NCI-H1417 treated with DMSO at 0.1 percent for 48 hours (cell line): ENCODE data around the gene TAF4.
"Not testable (repeated sequence)": the region's sequence is repeated elsewhere in the genome, so short reads cannot be mapped to it uniquely, and the experiment has no call there.

Experiments used
- DNase-seq: peaks from one replicate; lab custom pipeline; 2025; lab: John Stamatoyannopoulos, UW

TAF4 gene

DNA sequence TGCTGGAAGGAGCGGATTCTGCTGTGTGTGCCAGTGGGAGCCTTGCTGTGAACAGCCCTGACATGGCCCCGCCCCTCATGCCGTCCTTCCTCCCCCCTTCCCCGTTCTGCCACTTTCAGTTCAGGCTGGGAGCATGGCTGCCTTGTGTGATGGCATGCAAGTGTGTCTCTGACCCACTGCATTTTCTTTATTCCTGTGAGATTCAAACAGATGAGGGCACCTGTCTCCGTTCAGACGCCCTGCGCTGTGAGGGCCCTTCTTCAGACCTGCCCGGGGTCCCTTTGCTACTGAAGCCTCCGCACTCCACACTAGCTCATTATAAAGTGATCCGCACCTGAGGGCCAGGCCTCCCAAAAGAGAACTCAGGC is 88.3 kb downstream of the TAF4 start:
- no peak for DNase-seq

DNA sequence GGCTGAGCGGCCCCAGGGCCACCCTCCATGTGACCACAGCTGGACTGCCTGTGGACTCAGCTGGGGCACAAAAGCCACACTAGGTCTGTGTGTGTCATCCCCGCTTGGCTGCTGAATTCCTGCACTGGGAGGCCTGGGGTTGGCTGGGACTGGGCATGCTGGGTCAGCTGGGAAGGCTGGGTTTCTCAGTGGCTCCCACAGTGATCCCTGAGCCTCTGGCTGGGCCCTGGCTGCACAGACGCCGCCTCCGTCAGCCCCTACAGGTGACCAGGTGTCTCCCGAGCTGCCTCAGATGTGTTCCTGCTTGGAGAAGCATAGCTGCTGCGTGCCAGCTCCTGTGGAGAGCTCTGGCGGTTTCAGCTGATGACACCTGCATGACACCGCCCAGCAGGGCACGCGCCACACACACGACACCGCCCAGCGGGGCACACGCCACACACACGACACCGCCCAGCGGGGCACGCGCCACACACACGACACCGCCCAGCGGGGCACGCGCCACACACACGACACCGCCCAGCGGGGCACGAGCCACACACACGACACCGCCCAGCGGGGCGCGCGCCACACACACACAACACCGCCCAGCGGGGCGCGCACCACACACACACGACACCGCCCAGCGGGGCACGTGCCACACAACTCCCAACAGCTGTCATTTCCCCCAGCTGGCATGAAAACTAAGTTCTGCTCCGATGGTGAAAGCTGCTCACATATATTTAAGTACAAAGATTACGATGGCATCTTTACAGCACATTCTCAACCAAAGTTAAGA is 88.8 kb downstream of the TAF4 start:
- DNase-seq, result peak; percentile 85

DNA sequence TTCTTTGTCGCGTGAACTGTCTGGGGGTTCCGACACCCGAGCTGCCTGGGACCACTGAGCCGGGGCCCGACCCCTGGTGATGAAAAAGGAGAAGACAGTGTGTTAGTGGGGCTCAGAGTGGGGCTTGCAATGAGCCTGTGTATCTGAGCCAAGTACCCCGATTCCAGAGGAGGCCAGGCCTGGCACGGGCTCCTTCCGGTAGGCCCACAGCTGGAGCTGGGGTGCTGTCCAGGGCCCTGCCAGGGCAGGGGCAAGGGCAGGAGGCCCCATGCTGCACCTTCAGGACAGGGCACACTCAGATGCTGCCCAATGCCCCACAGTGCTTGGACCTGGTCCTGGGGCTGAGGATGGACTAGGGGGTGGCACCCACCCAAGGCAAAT is 89.4 kb downstream of the TAF4 start:
- DNase-seq, result no peak

DNA sequence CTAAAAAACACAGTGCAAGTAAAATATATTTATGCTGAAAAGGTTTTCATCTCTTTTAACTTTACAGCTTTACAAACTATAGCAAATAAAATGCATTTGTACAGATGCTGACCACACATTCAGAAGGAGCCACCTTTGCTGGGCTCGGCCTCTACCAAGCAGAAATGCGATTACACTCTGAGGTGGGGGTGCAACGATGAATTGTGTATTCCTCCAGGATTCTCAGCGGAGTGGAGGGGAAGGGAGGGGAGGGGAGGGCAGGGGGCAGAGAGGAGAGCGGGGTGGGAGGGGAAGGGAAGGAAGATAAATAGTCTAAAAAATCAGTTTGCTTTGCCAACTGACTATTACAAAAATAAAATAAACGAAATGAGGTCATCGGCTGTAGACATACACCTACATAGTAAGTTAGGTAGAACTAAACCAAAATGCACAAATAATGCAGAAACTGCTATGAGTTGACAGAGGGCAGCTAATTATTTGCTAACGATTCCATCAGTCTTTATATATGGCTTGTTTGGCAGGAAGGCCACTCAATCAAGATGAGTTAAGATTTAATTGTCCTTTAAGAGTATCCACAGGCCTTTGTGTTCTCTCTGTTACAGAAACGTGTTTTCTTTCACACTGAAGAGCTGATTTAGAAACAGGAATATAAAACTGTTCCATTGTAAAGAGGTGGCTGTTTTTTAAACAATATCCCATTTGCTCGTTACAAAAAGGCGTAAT is 90.1 kb downstream of the TAF4 start:
- peak; percentile 57 for DNase-seq

DNA sequence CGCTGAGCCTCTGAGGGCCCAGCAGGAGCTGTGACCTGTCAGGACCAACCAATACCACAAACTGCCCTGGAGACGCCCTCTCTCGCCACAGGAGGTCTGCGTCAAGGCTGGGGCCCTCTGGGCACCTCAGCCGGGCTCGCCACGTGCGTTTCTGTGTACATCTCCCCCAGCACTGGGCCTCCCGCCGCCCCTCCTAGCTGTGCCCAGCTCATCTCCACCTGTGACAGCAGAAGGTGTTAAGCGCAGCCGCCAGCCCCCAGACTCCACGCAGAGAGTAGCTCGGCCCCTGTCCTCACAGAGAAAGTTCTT is 91.4 kb downstream of the TAF4 start:
- DNase-seq, result peak; percentile 20

DNA sequence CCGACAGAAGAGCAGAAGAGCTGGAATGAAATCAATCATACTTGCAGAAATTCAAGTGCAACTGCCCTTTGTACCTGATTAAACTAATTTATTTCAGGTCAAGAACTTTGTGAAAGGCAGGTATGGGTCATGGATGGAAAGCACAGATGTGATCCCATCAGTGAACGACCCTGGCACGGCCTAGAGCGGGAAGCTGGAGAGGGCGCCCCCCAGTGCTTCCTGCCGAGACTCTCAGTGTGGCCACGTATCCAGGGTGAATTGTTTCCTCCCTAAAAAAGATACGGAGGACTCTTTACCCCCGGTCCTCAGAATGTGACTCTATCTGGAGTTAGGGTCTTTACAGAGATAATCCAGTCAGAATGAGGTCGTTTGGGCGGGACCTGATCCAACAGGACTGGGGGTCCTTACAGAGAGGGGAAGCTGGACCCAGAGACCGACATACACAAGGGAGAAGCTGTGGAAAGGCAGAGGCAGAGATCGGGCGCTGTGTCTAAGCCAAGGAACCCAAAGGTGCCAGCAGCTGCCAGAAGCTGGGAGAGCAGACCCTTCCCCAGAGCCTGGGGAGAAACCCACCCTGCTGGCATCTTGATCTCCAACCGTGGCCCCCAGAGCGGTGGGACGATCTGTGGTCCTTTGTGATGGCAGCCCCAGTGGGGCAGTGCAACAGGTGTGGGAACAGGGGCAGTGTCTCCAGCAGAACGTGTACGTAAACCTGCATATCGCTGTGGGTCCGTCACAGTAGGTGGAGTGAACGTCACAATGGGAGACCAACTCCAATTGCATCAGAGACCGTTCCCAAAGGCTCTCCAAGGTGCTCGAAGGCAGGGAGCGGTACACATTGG is 91.9 kb downstream of the TAF4 start:
- DNase-seq, result no peak

DNA sequence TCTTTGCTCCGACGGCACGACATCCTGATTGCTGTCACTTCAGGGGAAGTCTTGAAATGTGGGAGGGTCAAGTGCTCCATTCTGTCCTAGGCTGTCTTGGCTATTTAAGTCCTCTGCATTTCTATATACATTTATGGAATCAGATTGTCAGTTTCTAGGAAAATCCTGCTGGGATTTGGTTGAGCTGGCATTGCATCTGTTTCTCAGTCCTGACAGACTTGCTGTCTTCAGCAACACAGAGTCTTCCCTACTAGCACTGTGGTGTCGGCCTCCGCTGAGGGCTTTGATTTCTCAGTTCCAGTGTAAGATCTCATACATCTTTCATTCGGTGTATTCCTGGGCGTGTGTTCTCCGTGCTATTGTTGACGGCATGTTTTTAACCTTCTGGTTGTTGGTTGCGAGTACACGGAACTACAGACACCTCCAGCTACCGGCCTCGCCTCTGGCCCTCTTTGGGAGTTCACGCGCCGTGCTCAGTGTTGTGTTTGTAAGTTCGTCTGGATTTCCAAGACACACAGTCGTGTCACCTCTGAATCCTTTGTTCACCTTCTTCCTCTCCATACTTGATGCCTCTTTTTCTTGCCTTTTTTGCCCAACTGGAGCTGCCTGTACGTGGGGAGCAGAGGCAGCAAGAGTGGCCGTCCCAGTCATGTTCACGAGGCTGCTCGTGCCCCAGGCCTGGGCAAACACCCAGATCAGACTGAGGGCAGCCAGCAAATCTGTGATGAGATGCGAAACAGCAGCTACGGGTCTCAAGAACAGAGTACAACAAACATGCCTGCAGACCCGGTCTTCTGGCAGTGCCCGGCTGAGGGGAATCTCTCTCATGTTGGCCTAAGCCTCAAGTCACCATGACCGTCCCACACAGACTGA is 92.8 kb downstream of the TAF4 start:
- no peak for DNase-seq

DNA sequence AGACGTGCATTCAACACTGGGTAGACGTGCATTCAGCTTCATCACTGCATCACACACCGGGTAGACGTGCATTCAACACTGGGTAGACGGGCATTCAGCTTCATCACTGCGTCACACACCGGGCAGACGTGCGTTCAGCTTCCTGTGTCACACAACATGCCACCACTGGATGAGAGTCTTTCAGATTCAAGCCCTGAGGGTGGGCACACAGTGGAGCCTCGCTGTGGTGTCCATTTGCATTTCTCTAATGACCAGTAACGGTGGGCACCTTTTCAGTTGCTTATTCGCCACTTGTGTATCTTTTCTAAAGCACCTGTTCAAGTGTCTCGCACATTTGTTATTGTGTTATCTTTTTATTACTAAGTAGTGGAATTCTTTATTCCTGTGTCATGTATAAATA is 94.1 kb downstream of the TAF4 start:
- DNase-seq, result not testable (repeated sequence)

DNA sequence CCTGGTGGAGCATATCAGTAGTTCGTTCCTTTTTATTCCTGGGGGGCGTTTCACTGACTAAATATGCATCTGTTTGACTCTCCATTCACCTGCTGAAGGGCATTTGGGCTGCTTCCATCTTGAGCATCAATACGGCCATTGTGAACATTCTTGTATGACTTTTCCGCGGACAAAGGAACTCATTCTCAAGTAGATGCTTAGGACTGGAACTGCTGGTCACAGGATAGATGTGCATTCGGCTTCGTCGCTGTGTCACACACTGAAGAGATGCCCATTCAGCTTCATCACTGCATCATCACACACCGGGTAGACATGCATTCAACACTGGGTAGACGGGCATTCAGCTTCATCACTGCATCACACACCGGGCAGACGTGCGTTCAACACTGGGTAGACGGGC is 95.3 kb downstream of the TAF4 start:
- DNase-seq, result no peak

DNA sequence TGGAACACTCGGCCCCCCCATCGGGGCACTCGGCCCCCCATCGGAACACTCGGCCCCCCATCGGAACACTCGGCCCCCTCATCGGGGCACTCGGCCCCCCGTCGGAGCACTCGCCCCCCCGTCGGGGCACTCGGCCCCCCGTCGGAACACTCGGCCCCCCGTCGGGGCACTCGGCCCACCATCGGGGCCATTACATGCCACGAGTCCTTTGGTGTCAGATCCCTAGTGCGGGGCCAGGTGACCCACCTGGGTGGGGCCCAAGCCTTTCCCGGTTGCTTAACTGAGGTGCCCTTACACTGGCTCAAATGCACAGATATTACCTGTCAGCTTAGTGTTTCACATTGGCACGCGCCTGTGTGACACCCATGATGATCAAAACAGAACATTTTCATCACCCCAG is 95.9 kb downstream of the TAF4 start:
- DNase-seq, result no peak

DNA sequence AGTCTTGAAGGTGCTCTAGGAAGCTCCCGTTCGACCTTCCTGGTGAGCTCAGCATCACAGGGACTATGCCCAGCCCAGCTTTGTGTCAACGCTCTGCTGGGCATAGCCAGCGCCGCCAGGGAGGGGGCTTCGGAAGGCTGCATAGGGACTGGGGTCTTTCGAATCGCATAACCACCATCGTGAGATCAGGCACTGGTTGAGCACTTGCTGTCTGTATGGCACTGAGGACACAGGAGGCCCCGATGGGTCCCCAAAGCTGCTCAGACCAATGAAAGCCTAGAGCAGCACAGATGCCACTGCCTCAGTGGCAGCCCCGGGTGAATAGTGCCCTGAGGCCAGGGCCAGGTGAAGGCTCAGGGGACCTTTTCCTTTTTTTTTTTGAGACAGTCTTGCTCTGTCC is 96.7 kb downstream of the TAF4 start:
- DNase-seq, result no peak

DNA sequence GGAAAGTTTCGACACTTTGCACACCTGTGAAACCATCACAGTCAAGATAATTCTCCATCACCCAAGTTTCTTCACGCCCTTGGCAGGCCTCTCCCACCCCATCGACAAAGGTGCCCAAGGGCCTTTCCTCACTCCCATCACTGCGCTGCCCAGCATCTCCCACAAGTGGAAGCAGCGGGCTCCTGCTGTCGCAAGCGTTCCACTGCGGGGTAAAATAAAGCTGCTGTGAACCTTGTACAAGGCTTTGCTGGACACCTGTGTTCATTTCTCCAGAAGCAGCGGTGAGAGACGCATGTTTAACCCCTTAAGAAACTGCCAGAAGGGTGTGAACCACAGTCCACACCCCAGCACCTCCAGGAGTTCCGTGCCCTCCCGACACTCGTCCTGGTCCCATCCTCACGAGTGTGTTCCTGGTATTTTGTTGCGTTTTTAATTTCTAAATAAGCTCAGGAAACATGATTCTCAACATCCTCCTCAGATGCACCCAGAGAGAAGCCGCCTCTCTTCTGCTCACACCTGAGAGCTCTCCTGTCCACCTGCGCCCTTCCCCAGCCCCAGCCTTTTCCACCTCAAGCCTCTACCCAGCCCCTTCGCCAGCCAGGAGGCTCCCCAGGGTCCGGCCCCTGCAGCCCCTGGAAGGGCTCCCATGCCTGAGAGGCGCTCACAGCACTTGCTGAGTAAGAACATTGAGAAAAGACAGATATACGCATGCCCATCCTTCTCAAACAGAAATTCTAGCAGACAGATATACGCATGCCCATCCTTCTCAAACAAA is 97.5 kb downstream of the TAF4 start:
- DNase-seq, result no peak

DNA sequence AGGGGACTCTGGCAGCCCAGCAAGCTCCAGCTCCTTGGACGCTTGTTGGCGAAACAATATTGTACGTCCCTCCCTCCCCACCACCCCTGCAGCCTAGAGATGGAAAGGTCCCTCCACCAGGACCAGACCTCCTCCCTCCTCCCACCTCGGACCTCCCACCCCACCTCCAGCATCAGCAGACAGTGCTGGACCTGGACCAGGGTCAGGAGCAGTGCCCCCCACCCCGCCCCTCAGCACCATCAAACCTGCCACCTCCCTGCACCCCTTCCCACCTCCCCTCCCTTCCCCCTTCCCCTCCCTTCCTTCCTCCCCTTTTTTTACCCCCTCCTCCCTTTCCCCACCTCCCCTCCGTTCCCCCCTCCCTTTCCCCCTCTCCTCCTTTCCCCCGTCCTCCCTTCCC is 98.4 kb downstream of the TAF4 start:
- no peak for DNase-seq

DNA sequence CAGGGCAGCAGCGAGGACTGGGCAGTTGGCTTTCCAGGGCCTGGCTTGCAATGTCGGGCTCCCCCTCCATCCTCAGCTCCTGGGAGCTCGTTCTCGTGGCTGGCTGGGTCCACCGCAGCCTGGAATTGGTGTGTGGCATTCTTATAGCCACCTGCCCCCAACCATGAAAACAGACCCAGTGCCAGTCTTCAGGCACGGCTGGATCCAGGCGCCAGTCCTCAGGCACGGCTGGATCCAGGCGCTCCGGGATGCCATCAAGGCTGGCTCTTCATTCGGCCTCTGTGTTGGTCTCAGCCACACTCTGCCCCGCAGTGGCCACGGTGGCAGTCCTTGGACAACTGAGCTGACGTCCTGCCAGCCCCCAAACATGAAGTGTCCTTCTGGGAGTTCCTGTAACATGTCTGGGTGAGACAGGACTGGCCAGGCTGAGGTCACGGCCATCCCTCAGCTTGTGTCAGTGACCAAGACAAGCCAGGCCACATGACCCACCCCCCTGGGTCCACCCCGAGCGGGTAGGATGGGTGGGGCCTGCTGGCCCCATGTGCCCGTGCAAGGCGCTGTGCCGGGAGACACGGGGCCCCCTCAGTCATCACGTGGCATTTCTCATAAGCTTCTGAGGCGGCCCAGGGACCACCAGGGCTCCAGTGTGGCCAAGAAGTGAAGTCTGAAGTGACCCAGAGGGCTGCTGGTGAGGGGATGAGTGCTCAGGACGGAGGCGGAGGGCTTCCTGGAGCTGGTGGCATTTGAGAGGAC is 99.0 kb downstream of the TAF4 start:
- no peak for DNase-seq

DNA sequence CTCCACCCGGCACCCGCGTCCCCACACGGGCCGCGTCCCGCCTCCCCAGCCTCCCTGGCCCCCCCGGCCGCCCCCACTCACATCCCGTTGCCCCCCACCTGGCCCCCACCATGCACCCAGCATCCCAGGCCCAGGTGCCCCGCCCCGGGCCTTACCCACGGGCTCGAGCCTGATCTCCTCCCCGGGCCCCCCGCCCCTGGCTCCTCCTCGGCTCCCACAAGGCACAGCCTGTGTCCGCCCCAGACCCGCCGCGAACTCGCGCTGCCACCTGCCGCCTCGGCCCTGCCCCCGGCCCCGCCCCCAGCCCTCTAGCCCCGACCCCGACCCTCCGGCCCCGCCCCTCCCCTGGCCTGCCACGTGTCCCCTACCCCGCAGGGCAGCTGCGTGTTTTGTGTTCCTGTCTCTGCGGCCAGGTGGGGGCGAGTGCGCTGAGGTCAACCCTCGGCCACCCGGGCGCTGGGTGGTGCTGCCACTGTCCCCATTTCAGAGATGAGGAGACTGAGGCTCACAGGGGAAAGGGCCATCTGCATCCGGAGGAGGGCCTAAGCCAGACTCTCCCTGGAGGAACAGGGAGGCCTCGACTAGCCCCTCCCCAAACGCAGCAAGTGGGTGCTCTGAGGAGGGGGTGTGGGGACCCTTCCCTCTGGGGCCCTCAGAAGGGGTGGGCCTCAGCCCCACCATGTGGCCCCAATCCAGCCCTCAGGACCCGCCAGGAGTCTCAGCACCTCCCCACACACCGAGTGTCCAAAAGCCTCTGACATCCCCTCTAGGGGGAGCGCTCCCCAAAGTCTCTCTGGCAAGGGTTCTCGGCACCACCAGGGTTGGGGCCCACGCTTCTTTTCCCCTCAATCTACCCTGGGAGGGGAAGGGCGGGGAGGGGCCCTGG is 99.8 kb downstream of the TAF4 start:
- DNase-seq, result no peak

DNA sequence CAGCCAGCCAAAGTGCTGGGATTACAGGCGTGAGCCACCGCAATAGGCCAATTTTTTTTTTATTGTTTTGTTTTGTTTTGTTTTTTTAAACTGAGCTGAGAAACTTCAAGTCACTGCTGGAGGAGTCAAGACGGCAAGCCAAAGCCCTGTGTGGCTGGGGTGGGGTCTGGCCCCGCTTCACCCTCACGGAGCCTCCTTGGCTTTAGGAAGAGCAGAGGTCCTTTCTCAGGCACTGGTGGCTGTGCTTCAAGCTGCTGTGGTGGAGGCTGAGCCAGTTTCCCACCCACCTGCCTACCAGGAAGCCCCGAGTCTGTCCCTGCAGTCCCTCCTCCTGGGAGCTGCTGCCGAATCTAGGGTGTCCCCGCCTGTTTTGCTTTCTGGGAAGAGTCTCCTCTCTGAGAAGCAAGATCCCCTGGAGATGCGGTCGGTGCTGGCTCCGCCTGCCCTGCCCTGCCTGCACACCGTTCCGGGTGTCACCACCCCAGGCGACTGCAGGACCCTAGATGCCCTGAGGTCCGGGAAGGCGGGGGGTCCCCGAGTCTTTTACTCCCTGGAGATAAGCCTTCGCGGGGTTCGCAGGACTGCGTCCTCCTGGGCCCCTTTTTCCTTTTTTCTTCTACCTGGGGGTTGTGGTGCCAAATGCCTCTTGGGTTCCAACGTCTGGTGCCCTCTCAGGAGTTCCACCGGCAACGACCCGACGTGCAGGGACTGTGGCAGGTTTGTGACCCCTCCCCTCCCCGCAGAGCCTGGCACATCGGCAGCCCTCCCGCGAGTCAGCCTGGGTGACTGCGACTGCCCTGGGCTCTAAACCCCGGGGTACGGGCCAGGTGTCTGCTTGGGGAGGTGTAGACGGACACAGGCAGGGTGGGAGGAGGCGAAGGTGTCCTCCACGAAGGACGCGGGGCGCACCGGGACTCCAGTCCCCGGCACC is 100.7 kb downstream of the TAF4 start:
- DNase-seq, result no peak

DNA sequence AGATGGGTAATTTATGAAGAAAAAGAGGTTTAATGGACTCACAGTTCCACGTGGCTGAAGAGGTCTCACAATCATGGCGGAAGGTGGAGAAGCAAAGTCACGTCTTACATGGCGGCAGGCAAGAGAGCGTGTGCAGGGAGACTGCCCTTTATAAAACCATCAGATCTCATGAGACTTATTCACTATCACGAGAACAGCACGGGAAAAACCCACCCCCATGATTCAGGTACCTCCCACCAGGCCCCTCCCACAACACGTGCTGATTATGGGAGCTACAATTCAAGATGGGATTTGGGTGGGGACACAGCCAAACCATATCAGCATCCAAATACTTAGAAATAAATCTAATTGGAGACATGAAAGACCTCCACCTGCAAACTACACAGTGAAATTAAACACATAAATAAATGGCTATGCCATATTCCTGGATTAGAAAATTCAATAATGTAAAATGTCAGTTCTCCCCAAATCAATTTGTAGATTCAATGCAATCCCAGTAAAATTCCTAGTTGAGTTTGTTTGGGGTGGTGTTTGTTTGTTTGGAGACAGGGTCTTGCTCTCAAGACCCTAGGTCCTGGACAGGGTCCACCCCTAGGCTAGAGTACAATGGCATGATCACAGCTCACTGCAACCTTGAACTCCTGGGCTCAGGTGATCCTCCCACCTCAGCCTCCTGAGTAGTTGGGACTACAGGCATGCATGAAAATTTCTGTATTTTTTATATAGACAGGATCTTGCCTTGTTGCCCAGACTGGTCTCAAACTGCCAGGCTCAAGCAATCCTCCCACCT is 101.6 kb downstream of the TAF4 start:
- DNase-seq, result no peak

DNA sequence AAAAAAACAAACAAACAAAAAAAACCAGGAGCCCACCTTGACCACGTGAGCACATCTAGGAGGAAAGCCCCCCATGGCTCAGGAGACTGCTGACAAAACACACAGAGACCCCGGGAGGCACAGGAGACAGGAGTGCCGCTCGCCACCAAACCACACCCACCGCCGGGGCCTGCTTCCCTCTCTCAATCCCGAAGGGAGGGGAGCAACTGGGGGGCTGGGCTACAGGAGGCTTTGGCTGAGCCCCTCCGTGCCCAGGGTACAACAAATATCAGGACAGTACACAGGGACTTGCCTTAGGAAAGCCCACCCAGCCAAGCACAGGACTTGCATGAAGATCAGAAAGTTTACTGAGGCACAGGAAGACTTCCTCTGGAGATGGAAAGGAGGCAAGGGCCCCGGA is 102.5 kb downstream of the TAF4 start:
- no peak for DNase-seq
